DMS 273 (cell line): ENCODE data around the gene UCMA.

Experiments used
- DNase-seq: peaks from one replicate; lab custom pipeline; 2025; ENCODE audit not compliant: unreplicated experiment; lab: John Stamatoyannopoulos, UW

Gene UCMA

DNA sequence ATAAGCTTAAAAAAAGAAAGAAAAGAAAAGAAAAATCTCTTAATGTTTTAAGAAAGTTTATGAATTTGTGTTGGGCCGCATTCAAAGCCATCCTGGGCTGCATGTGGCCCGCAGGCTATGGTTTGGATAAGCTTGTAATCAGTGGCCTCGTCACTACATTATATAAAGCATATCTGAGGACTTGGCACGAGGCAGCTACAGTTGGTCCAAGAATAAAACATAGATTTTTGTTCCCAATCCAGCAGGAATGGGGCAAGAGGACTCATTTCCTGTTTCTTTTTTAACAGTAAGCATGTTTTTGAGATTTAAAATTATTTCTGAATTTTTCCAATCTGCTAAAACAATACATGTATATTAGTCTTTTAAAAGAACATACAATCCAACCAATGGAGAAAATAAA, 44.2 kb downstream of the UCMA start:
- no peak for DNase-seq

DNA sequence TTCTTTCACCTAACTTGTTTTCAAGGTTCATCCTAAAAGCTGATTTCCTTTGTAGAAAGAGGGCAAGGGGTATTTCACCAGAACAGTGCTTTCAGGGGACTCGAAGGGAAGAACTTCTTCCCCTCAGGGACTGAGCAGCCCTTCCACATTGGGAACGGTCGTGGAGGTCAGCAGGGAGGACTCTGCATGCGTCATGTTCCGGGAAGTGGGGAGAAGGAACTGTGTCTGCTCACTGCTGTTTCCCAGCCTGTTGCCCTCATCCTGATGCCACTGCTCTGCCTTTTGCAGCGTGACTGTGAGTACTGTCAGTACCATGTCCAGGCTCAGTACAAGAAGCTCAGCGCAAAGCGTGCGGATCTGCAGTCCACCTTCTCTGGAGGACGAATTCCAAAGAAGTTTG, 45.6 kb downstream of the UCMA start:
- DNase-seq, result no peak

DNA sequence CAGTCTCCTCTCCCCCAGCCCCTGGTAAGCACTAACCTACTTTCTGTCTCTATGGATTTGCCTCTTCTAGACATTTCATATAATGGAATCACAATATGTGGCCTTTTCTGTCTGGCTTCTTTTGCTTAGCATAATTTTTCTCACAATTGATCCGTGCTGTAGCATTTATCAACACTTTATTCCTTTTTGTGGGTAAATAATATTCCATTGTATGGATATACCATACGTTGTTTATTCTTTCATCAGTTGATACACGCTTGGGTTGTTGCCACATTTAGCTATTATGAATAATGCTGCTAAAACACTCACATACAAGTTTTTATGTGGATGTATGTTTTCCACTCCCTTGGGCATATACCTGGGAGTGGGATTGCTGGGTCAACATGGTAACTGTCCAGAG, 47.0 kb downstream of the UCMA start:
- no peak for DNase-seq

DNA sequence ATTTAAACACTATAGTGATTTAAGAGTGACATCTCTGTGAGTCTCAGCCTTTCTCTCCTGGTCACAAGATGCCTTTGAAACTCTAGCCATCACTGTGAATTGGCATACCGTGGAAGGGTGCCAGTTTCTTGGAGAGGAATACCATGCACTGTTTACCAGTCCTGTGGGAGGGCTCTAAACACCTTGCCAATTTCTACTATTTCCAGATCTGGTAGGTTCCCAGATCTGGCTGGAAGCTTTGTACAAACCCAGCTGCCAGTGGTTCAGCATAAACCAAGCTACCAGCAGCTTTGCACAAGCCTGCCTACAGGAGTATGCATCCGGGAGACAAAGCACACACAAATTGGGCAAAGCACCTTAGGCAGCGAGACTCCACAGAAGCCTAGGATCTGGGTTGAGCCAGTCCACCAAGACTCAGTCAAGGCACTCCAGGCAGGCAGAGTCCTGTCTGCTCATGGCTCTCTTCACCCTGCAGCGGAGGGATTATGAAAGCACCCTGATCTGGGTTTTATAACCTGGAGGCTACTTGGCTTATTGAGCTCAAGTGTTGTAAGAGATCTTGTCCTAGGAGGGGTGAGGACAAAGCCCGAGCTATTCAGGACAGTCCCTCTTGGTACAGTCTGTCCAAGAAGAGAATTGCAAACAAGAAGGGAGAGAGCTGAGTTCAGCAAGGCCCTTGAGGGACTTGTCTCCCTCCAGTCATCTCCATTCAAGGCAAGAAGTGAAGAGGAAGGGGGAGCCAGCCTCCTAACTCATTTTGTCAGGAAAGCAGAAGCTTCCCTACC, 49.3 kb downstream of the UCMA start:
- DNase-seq, result no peak

DNA sequence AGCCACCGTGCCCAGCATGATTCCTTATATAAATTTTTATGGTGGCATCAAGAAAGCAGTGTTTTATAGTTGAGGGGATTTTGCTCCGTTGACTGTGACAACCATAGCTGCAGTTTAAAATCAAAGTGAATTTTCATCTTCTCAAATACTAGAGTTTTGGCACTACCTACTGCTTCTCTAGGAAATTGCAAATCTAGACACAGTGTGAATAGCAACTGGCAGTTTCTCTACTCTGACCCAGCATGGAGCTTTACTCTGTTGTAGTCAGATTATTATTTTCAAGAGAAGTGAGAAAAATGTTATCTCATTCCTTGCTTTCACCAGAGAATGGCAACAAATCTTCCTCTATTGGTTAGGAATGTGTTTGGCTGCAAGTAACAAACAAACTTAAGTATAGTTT, 49.9 kb downstream of the UCMA start:
- DNase-seq, result no peak

DNA sequence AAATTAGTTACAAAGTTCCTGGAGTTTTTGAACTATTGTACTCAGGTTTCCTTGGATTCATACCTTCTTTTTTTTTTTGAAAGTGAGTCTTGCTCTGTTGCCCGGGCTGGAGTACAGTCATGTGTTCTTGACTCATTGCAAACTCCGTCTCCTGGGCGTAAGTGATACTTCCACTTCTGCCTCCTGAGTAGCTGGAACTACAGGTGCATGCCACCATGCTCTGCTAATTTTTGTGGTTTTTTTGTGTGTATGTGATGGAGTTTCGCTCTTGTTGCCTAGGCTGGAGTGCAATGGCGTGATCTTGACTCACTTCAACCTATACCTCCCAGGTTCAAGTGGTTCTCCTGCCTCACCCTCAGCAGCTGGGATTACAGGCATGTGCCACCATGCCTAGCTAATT, 50.5 kb downstream of the UCMA start:
- DNase-seq, result no peak

DNA sequence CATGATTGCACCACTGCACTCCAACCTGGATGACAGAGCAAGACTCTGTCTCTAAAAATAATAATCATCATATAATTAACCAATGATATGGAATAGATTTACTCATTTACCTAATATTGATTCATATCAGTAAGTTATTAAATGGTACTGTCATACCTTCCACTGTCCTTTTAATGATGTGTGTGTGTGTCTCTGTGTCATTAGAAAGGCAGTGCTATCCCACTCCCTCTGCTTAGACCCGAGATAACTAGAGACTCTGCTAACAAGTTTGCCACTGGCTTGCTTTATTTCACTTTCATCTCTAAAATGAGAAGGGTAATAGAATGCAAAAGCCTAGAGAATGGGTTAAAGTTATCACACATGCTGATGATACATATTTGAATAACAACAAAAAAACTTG, 51.8 kb downstream of the UCMA start:
- no peak for DNase-seq

DNA sequence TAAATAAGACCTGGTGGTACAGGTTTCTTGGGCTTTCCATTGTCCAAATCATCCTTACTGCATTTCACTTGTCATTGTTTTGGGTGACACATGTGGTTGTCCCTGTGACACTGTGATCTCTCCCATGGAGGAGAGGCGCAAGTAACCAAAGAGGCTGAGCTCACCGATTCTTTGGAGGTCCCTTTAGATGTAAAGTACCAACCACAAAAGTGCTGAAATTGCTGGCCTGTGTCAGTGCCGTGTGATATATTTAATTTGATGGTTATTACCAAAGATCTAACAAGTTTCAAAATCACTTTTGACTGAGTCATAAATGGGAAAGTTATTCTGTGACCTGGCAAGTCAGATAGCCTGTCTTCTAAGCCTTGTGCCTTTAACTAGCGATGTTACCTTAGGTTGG, 53.4 kb downstream of the UCMA start:
- DNase-seq, result no peak

DNA sequence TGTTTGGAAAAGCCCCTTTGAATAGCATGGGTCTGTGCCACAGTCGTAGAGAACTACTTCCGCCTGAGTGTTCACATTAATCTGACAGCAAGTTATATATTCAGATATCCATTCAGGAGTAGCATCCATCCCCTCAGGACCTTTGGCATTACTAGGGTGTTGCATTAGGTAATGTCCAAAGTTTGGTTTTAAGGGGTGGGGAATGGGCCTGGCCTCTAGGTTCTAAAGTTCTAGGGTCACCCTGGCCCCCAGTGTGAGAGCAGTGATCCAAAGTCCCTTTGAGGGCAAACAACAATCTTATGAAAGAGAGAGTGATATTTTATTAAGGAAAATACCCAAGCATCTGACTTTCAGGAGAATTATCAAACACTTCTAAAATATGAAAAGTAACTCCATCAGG, 60.6 kb downstream of the UCMA start:
- no peak for DNase-seq
